D721Med (cell line): ENCODE data around the gene ALPG.
"Not testable (repeated sequence)": the region's sequence is repeated elsewhere in the genome, so short reads cannot be mapped to it uniquely, and the experiment has no call there.

Source experiments
- DNase-seq: peaks from one replicate; pipeline ENCODE4 v3.0.0; 2011; ENCODE audit warnings: low spot score; ENCODE audit not compliant: insufficient read length
- FAIRE-seq: peaks from 2 replicates; lab custom pipeline; 2011; peaks lifted over from hg19 to GRCh38; lab: Jason Lieb, UNC
- TF ChIP-seq, protein P1 (sequence below): IDR thresholded peaks from 2 replicates; pipeline ENCODE4 v1.5.1; 2012; ENCODE audit warnings: mild to moderate bottlenecking, control low read depth; ENCODE audit not compliant: insufficient read depth; ENCODE audit errors: missing control alignments

Gene ALPG

DNA sequence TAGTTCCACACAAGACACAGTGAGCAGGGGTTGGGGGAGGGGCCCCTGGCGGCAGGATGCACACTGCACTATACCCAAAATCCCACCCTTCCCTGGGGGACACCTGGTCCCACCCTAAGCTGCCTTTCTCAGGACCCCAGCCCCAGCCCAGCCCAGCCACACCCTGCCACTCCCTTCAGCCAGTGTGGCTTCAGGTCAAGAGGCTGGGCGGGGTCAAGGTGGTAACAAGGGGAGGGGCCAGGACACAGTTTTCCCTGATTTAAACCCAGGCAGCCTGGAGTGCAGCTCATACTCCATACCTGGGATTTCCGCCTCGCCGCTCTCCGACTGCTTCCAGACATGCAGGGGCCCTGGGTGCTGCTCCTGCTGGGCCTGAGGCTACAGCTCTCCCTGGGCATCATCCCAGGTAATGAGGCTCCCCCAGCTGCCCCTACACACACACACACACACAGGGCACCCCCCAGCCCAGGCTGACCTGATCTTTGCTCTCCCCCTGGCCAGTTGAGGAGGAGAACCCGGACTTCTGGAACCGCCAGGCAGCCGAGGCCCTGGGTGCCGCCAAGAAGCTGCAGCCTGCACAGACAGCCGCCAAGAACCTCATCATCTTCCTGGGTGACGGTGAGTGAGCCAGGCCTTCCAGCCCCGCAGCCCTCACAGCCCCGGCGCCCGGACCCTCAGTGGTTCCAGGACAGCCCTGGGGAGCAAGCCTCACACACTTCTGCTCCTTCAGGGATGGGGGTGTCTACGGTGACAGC lies at the start of gene ALPG:
ALPG (plus strand) TSS at position 289 of the 755 bp plus-strand sequence; CDS start at position 340, 51 bp downstream.
- TF ChIP-seq, protein P1, sequence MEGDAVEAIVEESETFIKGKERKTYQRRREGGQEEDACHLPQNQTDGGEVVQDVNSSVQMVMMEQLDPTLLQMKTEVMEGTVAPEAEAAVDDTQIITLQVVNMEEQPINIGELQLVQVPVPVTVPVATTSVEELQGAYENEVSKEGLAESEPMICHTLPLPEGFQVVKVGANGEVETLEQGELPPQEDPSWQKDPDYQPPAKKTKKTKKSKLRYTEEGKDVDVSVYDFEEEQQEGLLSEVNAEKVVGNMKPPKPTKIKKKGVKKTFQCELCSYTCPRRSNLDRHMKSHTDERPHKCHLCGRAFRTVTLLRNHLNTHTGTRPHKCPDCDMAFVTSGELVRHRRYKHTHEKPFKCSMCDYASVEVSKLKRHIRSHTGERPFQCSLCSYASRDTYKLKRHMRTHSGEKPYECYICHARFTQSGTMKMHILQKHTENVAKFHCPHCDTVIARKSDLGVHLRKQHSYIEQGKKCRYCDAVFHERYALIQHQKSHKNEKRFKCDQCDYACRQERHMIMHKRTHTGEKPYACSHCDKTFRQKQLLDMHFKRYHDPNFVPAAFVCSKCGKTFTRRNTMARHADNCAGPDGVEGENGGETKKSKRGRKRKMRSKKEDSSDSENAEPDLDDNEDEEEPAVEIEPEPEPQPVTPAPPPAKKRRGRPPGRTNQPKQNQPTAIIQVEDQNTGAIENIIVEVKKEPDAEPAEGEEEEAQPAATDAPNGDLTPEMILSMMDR = no peak
- no peak for FAIRE-seq
- no peak for DNase-seq

GRCh38 chr2:232361646-232362045 lies 45.0 kb upstream of the ALPG start:
- FAIRE-seq (no peak), DNase-seq (no peak)
- TF ChIP-seq, protein P1 = no peak

DNA sequence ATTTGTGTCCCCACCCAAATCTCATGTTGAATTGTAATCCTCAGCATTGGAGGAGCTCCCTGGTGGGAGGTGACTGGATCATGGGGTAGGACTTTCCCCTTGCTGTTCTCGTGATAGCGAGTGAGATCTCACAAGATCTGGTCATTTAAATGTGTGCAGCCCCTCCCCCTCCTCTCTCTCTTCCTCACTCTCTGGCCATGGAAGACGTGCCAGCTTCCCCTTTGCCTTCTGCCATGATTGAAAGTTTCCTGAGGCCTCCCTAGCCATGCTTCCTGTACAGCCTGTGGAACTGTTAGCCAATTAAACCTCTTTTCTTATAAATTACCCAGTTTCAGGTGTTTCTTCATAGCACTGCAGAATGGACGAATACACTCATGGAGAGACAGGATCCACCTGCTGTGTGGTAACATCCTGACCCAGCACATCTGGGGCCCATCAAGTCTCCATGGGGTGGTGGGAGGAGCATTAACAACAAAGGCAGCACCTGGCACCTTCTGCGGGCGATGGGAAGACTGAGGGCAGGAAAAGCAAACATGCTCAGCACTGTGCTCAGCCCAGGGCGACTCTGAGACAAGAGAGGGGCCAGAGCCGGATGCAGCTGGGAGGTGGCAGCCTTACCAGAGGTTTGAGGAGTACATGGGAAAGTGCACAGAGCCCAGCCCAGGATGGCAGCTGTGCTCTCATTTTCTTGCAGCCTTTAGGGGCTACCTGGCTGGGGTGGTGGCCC lies 44.3 kb upstream of the ALPG start:
- FAIRE-seq (no peak), DNase-seq (no peak)
- TF ChIP-seq, protein P1 = no peak

DNA sequence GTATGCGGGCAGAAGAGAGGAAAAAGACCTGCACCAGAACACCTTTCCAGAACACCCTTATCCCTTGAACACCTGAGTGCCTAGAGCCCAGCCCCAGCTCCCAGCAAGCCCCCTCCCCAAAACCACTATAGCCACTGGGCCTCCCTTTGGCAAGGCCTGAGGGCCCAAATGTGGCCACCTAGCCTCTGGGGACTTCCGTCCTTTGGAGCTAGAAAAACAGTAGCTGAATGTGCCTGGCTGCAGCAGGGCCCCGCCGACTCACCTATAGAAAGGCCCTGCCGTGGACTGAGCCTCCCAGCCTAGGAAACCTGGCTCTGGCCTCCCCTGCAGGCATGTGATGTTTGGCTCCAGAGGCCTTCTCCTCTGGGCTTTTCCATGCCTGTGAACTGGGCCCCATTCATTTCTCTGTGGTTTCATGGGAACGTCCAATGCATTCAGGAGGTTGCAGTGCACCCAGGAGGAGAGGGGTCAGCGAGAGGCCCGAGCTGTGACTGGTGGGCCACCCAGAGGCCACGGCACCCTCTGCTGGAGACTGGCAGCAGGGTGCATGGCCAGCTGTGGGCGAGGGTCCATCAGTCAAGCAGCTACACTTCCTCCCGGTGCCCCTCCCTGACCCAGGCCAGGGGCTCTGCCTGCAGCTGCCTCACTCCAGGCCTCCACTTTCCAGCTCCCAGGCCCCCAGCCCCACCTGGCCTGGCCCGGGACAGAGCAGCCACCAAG lies 43.4 kb upstream of the ALPG start:
- DNase-seq, FAIRE-seq: not testable (repeated sequence)

DNA sequence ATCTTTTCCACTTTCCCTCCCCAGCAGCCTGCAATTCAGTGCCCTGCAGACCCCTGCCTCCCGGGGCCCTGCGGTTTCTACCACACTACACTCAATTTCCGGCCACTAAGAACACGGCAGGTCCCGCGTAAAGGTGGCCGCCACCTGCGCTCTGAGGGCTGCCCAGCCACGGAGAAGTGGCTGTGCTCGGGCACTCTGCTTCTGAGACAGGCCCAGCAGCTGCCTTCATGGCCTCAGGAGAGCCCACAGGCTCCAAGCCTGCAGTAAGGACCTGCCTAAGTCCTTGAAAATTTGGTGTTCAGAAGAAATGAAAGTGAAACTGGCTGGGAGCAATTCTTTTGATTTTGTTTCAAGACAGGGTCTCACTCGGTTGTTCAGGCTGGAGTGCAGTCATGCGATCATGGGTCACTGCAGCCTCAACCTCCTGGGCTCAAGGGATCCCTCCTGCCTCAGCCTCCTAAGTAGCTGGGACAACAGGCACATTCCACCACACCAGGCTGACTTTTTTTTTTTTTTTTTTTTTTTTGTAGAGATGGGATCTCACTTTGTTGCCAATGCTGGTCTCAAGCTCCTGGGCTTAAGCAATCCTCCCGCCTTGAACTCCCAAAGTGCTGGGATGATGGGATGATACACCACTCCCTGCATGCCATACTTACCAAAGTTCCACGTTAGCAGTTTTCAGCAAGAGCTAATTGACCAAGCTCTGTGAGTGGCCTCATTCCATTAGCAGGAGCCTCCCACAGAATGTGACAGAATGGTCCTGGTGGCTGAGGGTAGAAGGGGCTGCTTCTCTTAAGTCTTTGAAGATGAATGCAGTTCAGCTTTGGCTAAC lies 42.6 kb upstream of the ALPG start:
- TF ChIP-seq, protein P1 = no peak
- DNase-seq (no peak), FAIRE-seq (no peak)

GRCh38 chr2:232364806-232365594 lies 41.6 kb upstream of the ALPG start:
- FAIRE-seq, DNase-seq: not testable (repeated sequence)

DNA sequence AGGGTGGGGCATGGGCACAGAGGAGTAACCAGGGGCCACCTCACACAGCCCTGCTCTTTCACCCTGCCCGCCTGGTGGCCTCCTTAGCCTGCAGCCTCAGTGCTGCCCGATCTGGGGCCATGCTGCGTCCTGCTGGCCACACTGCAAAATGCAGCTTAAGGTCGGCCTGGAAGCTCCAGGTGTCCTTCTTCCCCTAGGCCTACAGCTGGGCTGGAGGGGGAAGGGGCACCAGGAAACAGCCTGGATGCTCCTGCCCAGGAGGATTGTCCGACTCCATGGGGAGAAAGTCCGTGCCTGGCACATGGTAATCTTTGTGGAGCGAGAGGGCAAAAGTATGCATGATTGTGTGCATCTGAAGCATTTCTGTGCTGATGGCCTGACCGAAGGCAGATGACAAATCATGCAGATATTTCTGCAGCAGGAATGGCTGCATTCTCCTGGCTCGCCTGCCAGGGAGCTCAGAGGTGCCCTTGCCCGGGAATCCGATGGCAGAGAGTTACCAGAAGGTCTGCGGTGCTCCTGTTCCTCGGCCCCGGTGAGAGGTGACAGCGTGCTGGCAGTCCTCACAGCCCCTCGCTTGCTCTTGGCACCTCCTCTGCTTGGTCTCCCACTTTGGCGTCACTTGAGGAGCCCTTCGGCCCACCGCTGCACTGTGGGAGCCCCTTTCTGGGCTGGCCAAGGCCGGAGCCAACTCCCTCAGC lies 40.9 kb upstream of the ALPG start:
- DNase-seq = no peak
- TF ChIP-seq, protein P1 = no peak
- no peak for FAIRE-seq

- not testable (repeated sequence) for FAIRE-seq, DNase-seq
Observed at GRCh38 chr2:232366461-232366860, 40.2 kb upstream of the ALPG start.
